Stimulated activated CD4-positive, alpha-beta T cell treated with anti-CD3 and anti-CD28 coated beads, Interleukin-15, amount 100 ng/mL, for 48 hours (primary cell): Measurements from ENCODE around the gene SPATA25.

ENCODE experiments used
- DNase-seq, 2 donors: peaks; one replicate each; pipeline ENCODE4 v3.0.0-alpha.2; 2020; ENCODE audit warnings: low read depth in 2 of 2

The SPATA25 gene

GRCh38 chr20:45867136-45867818 is 20.1 kb downstream of the SPATA25 start:
- no peak for DNase-seq

- no peak for DNase-seq
Observed at GRCh38 chr20:45866454-45866853, 21.0 kb downstream of the SPATA25 start.

- no peak for DNase-seq
Observed at GRCh38 chr20:45863543-45864470, 23.6 kb downstream of the SPATA25 start.

- no peak for DNase-seq
Observed at GRCh38 chr20:45861221-45862075, 26.0 kb downstream of the SPATA25 start.

- DNase-seq: no peak
Observed at GRCh38 chr20:45860560-45861220, 26.7 kb downstream of the SPATA25 start.

- DNase-seq: no peak
Observed at GRCh38 chr20:45859916-45860315, 27.5 kb downstream of the SPATA25 start.

GRCh38 chr20:45857882-45858216 is 29.6 kb downstream of the SPATA25 start:
- peak; percentile 31 to 40 for DNase-seq

- peak; percentile 90 to 94 for DNase-seq
Observed at GRCh38 chr20:45857114-45857881, 30.1 kb downstream of the SPATA25 start, which contains the start of the genes ACOT8 and ZSWIM3. Gene ACOT8 (minus strand): TSS chr20:45857392. CDS start chr20:45857315, 77 bp downstream. Gene ZSWIM3 (plus strand): TSS chr20:45857614. CDS start chr20:45857826, 212 bp downstream.

GRCh38 chr20:45853484-45853883 is 33.9 kb downstream of the SPATA25 start:
- DNase-seq: no peak

- DNase-seq: no peak
Observed at GRCh38 chr20:45852326-45852725, 35.1 kb downstream of the SPATA25 start.

GRCh38 chr20:45851501-45851900 is 35.9 kb downstream of the SPATA25 start:
- no peak for DNase-seq

- no peak for DNase-seq
Observed at GRCh38 chr20:45850926-45851325, 36.5 kb downstream of the SPATA25 start.

- no peak for DNase-seq
Observed at GRCh38 chr20:45850238-45850637, 37.2 kb downstream of the SPATA25 start.

- DNase-seq: no peak
Observed at GRCh38 chr20:45848969-45849582, 38.3 kb downstream of the SPATA25 start.

- no peak for DNase-seq
Observed at GRCh38 chr20:45848421-45848820, 39.0 kb downstream of the SPATA25 start.

- no peak for DNase-seq
Observed at GRCh38 chr20:45845452-45845851, 42.0 kb downstream of the SPATA25 start.

GRCh38 chr20:45843506-45843905 is 43.9 kb downstream of the SPATA25 start:
- DNase-seq: no peak

GRCh38 chr20:45842169-45842812 is 45.1 kb downstream of the SPATA25 start:
- DNase-seq: no peak

- DNase-seq: no peak
Observed at GRCh38 chr20:45841407-45842129, 45.9 kb downstream of the SPATA25 start.
